HG02970 (cell line): Measurements from ENCODE around the gene TDRKH.

ENCODE experiments used
- ATAC-seq: cut with Tn5 transposase; IDR thresholded peaks from one replicate; pipeline ENCODE4 v1.9.1; 2021; ENCODE audit warnings: mild to moderate bottlenecking, moderate library complexity, moderate number of reproducible peaks; ENCODE audit not compliant: unreplicated experiment, low FRiP score

The TDRKH gene, protein sequence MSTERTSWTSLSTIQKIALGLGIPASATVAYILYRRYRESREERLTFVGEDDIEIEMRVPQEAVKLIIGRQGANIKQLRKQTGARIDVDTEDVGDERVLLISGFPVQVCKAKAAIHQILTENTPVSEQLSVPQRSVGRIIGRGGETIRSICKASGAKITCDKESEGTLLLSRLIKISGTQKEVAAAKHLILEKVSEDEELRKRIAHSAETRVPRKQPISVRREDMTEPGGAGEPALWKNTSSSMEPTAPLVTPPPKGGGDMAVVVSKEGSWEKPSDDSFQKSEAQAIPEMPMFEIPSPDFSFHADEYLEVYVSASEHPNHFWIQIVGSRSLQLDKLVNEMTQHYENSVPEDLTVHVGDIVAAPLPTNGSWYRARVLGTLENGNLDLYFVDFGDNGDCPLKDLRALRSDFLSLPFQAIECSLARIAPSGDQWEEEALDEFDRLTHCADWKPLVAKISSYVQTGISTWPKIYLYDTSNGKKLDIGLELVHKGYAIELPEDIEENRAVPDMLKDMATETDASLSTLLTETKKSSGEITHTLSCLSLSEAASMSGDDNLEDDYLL

DNA sequence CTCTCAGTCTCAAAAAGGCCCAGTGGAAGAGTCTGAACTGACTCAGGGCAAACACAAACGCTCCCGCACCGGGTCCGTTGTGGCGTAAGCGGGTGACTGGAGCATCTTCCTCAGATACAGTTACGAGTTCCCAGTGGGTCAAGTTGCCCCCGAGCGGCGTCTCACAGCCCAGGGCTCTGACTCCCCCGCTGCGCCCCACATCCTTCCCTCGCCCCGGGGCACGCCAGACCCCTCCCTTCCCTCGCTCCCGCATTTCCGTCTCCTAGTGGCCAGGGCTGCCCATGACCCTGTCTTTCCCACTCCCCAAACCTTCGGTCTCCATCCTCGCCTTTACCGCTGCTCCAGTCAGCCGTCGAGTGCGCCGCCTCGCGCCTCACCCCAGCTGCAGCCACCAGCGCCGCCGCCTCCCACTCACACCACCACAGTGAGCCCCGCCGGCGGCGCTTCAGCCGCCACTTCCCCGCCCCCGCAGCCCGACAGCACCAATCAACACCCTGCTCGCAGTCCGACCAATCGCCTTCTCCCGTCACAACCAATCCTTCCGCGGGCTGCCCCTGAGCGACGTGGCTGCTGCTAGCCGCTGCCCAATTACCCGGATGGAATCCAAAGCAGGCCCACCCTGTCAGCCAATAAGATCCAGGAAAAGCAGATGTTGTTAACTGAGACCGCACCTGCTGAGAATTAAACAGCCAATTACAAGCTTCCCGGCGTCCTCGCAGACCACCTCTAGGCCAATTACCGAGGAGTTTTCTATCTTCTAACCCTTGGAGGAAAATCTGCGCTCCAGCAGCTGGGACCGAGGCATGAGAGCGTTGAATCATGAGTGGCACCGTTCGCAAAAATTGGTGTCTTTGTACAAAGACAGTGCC lies at the start of gene TDRKH:
TSS of gene TDRKH (minus strand) at position 430 of the 869 bp plus-strand sequence. CDS start 7,478 bp downstream, outside the sequence.
- ATAC-seq, result peak; percentile 98

DNA sequence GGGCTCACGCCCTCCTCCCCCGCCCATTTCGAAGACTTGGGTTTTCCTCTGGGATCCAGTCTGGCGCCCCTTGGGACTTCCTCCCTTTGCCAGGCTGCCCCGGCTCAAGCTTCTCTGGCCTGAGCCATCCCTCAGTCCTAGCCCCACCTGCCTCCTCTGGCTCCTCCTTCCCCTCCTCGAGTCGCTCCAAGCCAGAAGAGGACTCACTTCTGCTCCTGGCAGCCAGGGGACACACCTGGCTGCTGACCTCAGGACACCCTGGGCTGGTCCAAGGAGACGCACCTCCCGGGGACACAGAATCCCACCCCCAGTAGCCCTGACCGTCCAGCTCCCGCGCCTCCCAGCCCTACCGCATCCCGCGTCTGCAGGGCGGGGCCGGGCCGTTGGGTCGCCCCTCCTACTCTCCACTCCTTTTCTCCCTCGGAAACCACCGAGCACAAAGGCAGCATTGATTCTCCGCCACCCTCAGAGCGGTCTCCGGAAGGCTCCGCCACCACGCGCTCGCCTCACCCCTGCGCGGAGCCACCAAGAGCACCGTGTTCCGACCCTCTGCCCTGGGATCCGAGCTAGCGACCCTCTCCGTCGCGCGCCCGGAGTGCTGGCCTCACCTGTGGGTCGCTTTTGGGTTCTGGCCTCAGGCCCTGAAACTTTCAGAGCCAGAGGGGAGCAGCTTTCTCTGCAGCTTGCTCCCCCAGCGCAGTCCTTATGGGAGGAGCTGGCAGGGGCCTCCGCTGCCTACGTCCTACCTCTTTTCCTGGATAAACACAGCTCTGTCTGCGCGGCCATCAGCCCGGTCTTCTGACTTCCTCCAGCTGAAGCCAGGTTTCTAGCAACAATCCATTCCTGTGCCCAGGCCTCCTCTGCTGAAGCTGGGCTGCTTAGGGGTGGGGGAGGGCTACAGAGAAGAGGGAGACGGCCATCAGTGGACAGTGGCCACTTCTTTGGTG lies 49.4 kb upstream of the TDRKH start, which contains the start of gene C2CD4D:
TSS of gene C2CD4D (minus strand) at position 364 of the 947 bp plus-strand sequence. CDS start 831 bp downstream, outside the sequence.
- no peak for ATAC-seq

DNA sequence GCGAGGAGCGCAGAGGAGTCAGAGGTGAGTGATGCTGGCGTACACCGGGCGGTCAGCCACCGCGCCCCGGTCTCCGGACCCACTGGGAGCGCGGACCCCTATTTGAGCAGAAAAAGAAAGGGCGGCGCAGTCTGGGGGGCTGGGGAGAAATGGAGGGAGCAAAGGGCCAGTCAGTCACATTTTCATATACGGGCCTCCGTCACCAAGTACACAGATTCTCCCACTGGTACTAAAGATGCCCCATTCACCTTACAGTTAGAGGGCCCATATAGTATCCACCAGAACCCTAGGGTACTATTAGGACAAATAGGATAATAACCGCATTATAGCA lies 48.7 kb upstream of the TDRKH start:
- no peak for ATAC-seq

DNA sequence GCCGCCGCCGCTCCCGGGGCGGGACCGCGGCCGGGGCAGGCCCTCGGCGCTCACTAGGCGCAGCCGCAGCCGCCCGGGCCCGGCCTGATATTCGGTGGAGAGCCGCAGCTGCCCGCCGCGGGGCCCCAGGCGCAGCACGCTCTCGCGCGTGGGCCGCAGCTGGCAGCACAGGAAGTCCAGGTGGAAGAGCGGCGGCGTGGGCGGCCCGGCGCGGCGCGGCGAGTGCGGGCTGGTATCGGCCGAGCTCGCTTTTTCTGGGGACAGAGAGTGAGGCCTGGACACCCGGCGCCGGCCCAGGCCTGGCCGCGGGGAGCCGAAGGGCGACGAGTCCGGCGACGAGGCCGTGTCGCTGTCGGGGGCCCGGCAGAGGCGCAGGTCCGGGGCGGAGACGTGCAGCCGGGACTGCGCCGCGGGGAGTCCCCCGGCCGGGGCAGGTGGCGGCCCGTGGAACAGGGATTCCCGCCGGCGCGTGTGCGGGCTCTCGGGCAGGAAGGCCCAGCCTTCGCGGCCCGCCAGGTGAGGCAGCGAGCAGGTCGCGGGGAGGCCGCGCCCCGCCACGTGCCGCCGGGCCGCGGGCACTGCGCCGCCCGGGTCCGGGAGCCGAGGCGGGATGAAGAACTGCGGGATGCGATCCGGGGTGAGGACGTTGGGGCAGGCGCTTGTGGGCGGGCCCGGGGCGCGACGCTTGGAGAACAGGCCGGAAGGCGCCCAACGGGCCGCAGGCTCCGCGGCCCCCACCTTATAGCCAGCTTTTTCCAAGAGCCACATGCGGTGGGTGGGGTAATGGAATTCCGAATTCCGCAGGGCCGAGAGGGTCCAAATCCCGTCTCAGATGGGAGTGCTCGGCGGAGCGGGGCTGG lies 48.2 kb upstream of the TDRKH start:
- ATAC-seq, result no peak

DNA sequence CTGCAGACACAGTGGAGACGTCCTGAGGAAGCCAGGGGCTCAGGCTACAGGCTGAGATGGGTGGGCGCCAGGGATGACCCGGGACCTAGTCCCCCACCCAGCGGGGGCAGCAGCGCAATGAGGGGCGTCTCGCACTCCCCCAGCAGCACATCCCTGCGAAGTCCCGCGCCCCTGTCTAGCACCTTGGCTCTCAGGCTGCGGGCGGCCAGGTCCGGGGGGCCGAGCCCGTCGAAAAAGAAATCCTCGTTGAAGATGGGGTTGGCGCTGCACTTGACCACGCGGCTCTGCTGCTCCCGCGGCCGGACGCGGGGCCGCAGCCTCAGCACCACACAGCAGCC lies 47.6 kb upstream of the TDRKH start:
- ATAC-seq, result no peak

DNA sequence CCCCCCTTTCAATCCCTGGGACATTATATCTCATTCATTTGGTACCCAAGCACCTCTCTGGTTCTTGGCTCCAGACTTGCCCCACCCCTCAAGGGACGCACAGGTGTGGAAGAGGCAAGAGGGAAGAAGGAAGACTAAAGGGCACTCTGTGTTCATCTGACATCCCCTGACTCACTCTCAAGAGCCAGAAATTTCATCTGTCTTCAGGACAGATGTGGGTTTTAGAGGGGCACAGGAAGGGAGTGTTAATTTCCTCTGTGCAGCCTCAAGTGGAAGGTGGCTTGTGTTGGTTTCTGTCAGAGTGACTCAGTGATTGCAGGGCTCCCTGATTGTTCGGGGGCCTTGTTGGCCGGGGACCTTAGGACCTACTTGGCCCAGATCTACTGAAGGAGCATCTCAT lies 46.9 kb upstream of the TDRKH start:
- ATAC-seq, result no peak

DNA sequence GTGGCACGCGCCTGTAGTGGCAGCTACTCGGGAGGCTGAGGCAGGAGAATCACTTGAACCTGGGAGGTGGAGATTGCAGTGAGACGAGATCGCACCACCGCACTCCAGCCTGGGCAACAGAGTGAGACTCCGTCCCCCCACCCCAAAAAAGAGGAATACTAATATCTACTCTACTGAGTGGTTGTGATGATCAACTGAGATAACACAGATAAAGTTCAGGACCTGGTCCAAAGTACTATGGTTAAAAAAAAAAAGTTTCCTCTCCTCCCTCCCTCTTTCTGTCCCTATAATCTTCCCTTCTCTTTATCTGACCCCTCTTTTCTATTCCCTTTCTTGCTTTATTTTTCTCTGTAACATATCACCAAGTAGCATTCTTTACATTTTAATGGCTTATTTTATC lies 45.3 kb upstream of the TDRKH start:
- no peak for ATAC-seq

DNA sequence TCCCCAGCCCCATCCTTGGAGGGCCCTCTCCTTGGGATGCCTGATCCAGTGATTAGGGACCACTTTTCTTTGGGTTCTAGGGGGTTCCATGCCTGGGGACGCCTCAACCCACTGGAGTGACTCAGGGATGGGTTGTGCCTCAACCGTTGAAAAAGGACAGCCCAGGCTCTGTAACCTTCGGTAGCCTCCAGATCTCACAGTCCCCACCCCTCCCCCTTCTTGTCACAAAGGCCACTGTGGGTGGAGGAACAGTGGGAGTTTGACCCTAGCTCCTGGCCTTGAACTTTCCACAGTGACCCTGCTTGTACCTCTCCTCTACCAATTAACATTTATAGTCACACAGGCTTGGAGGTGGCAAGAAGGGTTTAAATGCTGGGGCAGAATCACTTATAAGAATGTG lies 43.9 kb upstream of the TDRKH start:
- no peak for ATAC-seq

DNA sequence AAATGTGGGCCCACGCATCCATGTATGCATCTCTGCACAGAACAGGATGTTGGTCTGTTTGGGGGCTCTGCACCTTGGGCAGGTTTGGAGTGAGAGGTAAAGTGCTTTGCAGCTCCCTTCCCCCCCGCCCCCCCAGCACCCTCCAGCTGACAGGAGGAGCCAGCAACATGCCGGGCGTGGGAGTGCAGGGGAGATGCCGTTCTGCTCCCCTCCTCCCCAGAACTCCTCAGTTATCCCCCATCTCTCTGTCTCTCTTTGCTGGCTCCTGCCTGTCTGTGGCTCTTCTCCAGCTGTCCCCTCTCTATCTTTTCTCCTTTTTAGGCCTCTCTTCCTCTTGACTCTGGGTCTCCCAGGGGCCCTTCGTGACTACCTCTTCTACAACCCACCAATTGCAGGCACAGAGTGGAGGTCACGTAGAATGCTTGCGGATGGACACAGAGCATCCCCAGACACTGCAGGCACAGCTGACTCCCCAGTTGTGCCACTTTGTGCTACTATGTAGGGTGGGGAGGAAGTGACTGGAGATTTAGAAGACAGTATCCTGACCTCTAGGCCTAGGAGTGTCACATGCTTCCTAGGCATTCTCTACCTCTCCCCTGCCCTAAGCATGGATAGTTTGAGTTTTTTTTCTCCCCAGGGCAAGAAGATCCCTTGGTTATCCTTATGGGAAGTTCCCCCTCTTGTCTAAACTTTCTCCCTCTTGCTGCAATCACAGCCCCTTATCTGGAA lies 43.0 kb upstream of the TDRKH start:
- no peak for ATAC-seq

DNA sequence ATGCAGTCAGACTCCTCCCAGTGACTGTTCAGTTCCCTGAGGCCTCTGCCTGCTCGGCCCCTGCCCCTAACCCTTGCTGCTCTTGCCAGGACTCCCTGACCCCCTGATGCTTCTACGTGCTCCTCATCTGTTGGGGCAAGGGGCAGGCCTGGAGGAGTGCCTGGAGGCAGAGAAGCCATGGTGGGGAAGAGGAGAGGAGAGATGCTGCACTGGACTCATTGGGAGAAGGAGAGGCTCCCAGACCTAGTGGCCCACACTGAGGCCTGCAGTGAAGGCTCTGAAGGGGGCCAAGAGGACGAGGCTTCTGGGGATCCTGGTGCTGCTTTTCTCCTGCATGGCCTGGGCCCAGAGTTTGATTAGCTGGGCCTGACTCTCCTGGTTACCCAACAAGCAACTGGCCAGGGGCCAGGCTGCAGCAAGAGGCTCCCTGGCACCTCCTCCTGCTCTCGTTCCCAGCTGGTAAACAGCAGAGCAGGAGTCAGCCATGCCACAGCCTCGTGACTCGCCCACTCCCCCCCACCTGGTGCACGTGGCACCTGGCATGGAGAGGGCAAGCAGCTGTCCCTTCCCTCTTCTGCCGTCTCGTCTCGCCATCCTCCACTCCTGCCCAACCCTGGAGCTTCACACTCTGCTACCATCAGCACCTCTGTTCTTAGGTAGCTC lies 42.1 kb upstream of the TDRKH start:
- ATAC-seq, result no peak

DNA sequence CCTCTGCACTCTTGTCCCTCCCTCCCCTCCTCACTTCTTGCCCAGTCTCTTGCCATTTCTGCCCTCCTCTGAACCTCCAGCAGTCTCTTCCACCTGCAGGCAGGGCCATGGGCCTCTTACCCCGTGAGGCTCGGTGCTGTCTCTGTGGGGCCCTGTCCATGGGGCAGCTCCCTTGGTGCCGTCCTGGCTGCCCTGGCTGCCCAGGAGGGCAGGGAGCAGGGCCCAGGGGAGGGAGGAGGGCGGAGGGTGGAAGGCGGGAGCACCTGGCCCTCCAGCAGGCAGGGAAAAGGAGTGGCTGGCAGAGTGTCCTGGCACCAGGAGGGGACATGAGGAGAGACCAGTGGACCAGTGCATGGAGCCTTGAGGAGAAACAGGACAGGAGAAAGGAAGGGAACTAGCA lies 41.3 kb upstream of the TDRKH start, which contains the start of gene RORC:
TSS of gene RORC (minus strand) at position 198 of the 400 bp plus-strand sequence. CDS start at position 160, 38 bp downstream.
- no peak for ATAC-seq

DNA sequence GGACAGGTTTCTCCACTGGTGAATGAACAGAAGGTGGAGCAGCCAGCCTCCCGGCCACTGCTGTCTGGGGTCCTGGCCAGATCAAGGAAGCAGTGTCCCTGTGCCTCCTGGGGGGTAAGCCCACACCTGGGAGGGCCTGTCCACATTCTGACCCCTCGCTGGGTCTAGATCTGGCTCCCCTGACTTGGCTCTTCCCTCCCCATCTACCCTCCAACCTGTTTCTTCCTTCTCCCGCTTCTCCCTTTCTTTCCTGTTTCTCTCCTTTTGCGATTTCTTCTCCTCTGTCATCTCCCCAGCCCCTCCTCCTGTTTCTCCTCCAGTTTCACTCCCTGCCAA lies 40.9 kb upstream of the TDRKH start:
- no peak for ATAC-seq

DNA sequence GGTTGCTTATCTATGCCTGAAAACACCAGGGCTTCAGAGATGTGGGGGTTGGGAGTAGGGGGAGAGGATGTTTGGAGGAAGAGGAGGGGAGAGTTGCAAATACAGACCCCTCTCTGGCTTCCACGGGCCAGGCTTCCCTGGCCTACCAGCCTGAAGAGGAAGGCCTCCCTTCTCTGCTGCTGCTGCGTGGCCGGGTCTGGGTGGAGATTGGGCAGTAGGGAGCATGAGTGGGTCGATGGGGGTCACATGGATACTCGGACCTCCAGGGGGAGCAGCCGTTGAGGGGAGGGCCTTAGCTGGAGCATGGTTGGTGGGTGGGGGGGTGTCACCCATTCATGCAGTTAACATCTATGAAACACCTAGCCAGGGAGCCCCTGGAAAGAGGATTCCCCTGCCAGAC lies 39.8 kb upstream of the TDRKH start:
- no peak for ATAC-seq

DNA sequence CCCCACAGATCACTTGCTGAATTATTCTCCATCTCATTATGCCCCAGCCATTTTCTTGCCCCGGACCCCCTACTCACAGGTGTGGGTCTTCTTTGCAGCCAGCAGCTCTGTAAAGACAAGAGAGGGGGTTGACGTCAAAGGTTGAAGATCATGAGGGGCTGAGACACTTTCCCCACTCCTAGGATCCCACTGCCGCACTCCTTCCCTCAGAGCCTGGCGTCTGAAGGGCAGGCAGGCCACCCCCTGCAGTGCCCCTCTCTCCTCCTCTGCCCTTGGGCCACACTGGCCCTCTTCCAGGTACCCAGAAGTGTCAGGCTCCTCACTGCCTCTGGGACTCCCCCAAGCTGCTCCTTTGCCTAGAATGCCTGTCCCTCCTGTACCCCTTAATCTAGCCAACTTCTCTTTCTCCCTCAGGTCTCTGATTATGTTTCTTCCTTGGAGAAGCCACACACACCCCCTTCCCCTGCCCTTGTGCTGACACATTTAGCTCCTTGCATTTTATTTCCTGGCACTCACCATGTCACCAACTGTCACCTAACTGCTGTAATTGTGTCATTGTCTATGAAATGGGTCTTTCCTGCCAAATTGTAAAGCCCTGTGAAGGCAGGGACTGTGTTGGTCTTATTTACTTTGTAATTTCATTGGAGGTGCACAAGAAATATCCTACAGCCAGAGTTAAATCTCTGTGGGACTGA lies 39.2 kb upstream of the TDRKH start:
- no peak for ATAC-seq

DNA sequence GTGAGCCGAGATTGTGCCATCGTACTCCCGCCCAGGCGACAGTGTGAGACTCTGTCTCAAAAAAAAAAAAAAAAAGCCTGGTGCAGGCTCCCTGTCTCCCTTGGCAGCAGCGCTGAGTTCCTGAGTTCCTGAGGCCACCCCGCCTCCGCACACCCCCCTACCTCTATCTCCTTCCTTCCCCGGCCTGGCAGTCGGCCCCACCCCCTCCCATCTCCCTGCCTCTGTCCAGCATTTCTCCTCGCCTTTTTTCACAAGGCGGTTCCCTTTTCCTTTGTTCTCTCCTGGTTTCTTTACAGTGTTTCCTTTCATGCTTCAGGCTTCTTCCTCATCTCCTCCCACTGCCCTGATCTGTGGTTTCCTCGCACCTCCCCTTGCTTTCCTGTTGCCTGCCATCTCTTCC lies 38.6 kb upstream of the TDRKH start:
- no peak for ATAC-seq

DNA sequence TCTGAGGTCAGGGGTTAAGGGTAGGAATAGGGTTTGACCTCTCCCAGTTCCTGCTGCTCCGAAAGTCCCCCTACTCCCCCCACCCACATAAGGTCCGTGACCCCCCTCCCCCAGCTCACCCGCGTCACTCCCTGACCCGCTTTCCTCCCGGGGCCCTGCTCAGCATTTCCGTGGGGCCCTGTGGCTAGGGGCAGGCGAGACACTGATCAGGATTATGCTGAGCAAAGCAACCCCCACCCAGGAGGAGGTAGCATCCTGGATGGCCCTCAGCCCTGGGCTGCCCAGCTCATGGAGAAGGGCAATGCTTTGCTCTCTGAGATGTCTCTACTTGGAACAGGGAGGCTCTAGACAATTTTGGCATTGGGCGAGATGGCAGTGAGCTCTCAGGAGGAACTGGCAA lies 37.6 kb upstream of the TDRKH start:
- no peak for ATAC-seq

DNA sequence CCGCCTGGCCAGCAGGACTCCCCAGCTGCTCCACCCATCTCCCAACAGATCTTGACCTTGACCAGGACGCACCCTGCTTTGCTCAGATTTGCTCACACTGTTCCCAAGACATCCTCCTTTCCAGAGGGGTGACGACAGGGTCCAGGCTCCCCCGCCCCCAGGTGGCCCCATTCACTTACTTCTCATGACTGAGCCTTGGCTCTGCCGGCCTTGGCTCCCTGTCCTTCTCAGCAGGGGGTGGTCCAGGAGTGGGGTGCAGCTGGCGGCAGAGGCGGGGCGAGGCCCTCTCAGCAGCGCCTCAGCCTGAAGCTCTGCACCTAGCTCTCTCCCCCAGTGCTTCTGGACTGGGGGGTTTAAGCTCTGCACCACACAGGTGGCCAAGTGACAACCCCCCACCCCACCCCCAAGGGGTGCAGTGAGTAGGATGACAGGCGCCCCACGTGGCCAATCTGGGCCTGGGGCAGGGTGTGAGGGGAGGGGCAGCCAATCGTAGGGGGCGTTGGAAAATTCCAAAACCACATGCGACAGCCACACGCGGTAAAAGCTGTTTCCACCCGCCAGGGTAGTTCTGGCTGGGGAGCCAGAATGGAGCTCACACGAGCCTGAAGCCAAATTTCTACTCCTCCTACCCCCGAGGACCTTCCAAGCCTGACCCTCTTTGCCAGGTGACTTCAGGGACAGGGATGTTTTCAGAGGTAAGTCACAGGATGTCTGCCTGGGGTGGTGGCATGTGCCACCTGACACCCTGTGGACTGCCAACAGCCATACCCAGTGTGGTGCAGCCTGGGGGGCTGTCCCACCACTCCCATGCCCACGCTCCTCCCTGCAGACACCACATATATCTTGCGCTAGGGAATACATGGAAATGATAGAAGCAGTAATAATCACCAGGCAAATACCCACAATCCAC lies 35.7 kb upstream of the TDRKH start:
- ATAC-seq, result no peak
